Heart left ventricle (tissue), 16 donors: ENCODE data around the gene SLU7. TPM values are rescaled to one million over a fixed set of nuclear protein-coding genes. Genes with fewer than 3 reads are reported as not detected.

Experiments
- ATAC-seq, 4 donors: fragments of 200-7000 bp; cut with Tn5 transposase; one replicate each; pipeline ENCODE4 v1.9.1; 2020 to 2022; ENCODE audit warnings: moderate library complexity in 4 of 4, mild to moderate bottlenecking in 3 of 4, moderate number of reproducible peaks in 1 of 4
- DNase-seq, 5 donors: peaks; one replicate each; pipeline ENCODE4 v3.0.0-alpha.2; 2020
- H3K27ac ChIP-seq, 12 donors: fragments of 200-600 bp; sonication (generic) in 4 of 12; one replicate each; pipeline versions ENCODE4 v1.5.0 to v1.8.0; 2016 to 2022; ENCODE audit warnings: mild to moderate bottlenecking in 2 of 12
- H3K27me3 ChIP-seq, 9 donors: fragments of 200-600 bp; sonication (generic) in 2 of 9; one replicate each; pipeline versions ENCODE4 v1.5.1 to v1.8.0; 2016 to 2022; ENCODE audit warnings: mild to moderate bottlenecking in 3 of 9
- H3K36me3 ChIP-seq, 9 donors: fragments of 200-600 bp; sonication (generic) in 2 of 9; one replicate each; pipeline versions ENCODE4 v1.5.0 to v1.8.0; 2018 to 2022; ENCODE audit warnings: mild to moderate bottlenecking in 2 of 9
- H3K4me1 ChIP-seq, 12 donors: fragments of 200-600 bp; sonication (generic) in 4 of 12; one replicate each; pipeline versions ENCODE4 v1.5.0 to v1.8.0; 2016 to 2022; ENCODE audit warnings: mild to moderate bottlenecking in 3 of 12
- H3K4me3 ChIP-seq, 12 donors: fragments of 200-600 bp; sonication (generic) in 4 of 12; one replicate each; pipeline versions ENCODE4 v1.5.0 to v1.8.0; 2017 to 2022; ENCODE audit warnings: mild to moderate bottlenecking in 9 of 12, moderate library complexity in 4 of 12
- H3K9me3 ChIP-seq, 12 donors: fragments of 200-600 bp; sonication (generic) in 4 of 12; one replicate each; pipeline versions ENCODE4 v1.5.0 to v1.8.0; 2016 to 2022; ENCODE audit warnings: mild to moderate bottlenecking in 1 of 12
- POLR2A ChIP-seq, 2 donors: fragments of 450-650 bp; IDR thresholded peaks; one replicate each; pipeline ENCODE4 v1.6.1; 2017; ENCODE audit warnings: antibody characterized with exemption in 2 of 2, mild to moderate bottlenecking in 2 of 2, moderate library complexity in 2 of 2
- WGBS, 4 donors: extraction: QIAGEN DNeasy Blood & Tissue Kit in 2 of 4; methylation state at CpG; one replicate each; pipeline versions ENCODE4 v1.1.5 to v1.1.7; 2013 to 2018; 5-methylcytosine and 5-hydroxymethylcytosine counted together
- intact Hi-C, 10 donors: fragments of 100-400 bp; cut with DNase I; formaldehyde crosslinking; loops; one replicate each; pipeline versions ENCODE4 v1.11.1 to v1.14.2; 2022
- polyA plus RNA-seq, 2 donors: library from polyadenylated mRNA; stranded (reverse); fragments of 200-250 nt; gene quantifications; one replicate each; pipeline ENCODE4 v1.2.3, GENCODE V29; 2013
- total RNA-seq, 9 donors: library from RNA; depleted of rRNA in 2 of 9; stranded (reverse); fragments of >200 nt in 2 of 9; fragmentation: NEBNext Ultra II Directional in 3 of 9; extraction: Animal tissue kit (Norgen Biotek cat#: 25700) in 3 of 9; gene quantifications; one replicate each; pipeline versions ENCODE4 v1.1.0 to v1.2.4, GENCODE V29; 2016 to 2023
- TF ChIP-seq, protein P1 (sequence below), 12 donors: fragments of 200-600 bp; sonication (generic) in 4 of 12; IDR thresholded peaks; one replicate each; pipeline versions ENCODE4 v1.5.0 to v1.8.0; 2018 to 2022; ENCODE audit warnings: antibody characterized with exemption in 12 of 12, mild to moderate bottlenecking in 5 of 12
- donor health status: ischemic (EF 13 %, LVEDD 7.1; RV severe dilation, severe dysfunction).
- donor health status: healthy with polysubstance abuse.
- donor health status: DM: no; HTN: yes; CAD: no.
- donor health status: DM: no; HTN: no; CAD: no.
- donor health status: ischemic (EF 25% LVEDD 6.9; RV normal size, moderate dysfunction).
- donor health status: ischemic (EF 25% LVEDD 5.7; RV mildly dilated, moderate dysfunction).
- donor health status: healthy.
- donor health status: DM: yes; HTN: yes; CAD: no.
- donor health status: ischemic (EF 35%, LVEDD 5.7; RV mildly dilated, moderate dysfunction).
- donor health status: nonischemic (EF 11% LVEDD 7.7; RV severe dilation, severe dysfunction).
- donor health status: DM: yes; HTN: yes; CAD: no.
- donor health status: PGD.
- donor health status: ischemic (EF 29% LVEDD 5.4; RV normal size, mild dysfunction).
- donor health status: nonischemic (EF 23%, LVEDD 6.1; RV moderate dilation, normal function).

Gene SLU7
- total and polyA plus RNA-seq, 11 donors: 22.7 to 81.6 (median 44.0) TPM

DNA sequence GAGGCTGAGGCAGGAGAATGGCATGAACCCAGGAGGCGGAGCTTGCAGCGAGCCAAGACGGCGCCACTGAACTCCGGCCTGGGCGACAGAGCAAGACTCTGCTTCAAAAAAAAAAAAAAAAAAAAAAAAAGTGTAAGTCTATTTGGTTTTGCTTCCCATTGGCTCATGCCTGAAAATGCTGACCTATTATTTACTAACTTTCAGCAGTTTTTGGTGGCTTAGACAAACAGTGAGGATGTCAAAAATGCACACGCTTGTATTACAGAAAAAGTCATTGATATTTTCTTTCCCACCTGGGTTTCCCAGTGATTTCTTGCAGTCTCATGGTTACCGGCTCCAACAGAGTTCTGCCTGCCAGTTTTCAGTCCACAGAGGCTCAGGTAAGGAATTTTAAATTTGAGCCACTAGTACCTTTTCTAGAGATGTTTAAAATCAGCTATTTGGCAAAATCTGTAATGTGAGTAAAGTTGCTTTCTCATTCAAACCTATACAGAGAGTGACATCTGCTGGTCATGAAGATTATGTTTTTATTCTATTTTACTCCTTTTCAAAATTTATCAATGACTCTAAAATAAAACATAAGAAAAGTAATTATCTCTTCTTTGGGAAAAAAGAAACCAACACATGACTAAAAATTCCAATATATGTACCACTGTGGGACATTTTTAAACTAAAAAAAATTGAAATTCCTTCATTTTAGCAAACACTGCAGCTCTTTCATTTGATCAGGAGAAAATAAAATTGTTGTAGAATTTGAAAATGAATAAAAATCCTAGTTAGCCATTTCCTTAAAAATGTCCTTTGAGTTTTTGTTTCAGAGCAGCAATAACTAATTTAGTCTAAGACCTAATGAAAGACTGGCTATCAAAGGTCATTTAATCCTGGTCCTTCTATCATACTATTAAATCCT lies 27.8 kb downstream of the SLU7 start:
- Histone ChIP-seq H3K9me3 (peaks cover 0 to 19% (median 11%) of the 10 kb centered on the region in 12 donors), H3K27ac (no peak overlapping the region), H3K27me3 (no peaks in the 10 kb centered on the region), H3K36me3 (peaks cover 0 to 8% (median 0%) of the 10 kb centered on the region in 9 donors), H3K4me3 (no peak overlapping the region), H3K4me1 (peaks cover 0 to 14% (median 0%) of the 10 kb centered on the region in 12 donors)
- intact Hi-C loops: loop anchor here in 8 of 10 donors (2.0 to 10.0 kb wide), 6 partner anchors 46 to 374 kb away; partner anchors contain the start of gene PWWP2A (in 1 of the 8)
- WGBS, 4 donors: 70 to 82% (median 80%) methylated on average over 8 of the region's 8 CpGs
- no peak for TF ChIP-seq POLR2A (IDR thresholded peaks at IDR 0.05)
- TF ChIP-seq, protein P1, sequence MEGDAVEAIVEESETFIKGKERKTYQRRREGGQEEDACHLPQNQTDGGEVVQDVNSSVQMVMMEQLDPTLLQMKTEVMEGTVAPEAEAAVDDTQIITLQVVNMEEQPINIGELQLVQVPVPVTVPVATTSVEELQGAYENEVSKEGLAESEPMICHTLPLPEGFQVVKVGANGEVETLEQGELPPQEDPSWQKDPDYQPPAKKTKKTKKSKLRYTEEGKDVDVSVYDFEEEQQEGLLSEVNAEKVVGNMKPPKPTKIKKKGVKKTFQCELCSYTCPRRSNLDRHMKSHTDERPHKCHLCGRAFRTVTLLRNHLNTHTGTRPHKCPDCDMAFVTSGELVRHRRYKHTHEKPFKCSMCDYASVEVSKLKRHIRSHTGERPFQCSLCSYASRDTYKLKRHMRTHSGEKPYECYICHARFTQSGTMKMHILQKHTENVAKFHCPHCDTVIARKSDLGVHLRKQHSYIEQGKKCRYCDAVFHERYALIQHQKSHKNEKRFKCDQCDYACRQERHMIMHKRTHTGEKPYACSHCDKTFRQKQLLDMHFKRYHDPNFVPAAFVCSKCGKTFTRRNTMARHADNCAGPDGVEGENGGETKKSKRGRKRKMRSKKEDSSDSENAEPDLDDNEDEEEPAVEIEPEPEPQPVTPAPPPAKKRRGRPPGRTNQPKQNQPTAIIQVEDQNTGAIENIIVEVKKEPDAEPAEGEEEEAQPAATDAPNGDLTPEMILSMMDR (IDR thresholded peaks at IDR 0.05): peak; percentile 31 to 67 (median 53)
- DNase-seq (no peak), ATAC-seq (peak in 1 of 4 donors; percentile 30)

DNA sequence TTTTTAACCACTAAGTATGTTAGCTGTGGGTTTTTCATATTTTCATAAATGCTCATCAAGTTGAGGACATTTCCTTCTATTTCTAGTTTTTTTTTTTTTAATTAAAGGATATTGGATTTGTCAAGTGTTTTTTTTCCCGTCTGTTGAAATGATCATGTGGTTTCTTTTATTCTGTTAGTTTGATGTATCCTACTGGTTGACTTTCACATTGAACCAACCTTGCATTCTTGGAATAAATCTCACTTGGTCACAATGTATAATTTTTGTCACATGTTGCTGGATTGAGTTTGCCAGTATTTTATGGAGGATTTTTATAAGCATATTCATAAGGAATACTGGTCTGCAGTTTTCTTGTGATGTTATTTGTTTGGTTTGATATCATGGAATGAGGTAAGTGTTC lies 31.4 kb downstream of the SLU7 start:
- ATAC-seq: no peak
- intact Hi-C loops: loop anchor here in 5 of 10 donors (5.0 to 10.0 kb wide), 4 partner anchors 190 to 365 kb away; no protein-coding TSS in a partner anchor
- 92 to 100% (median 97%) methylated on average over 1 of the region's 1 CpG for WGBS, 4 donors

DNA sequence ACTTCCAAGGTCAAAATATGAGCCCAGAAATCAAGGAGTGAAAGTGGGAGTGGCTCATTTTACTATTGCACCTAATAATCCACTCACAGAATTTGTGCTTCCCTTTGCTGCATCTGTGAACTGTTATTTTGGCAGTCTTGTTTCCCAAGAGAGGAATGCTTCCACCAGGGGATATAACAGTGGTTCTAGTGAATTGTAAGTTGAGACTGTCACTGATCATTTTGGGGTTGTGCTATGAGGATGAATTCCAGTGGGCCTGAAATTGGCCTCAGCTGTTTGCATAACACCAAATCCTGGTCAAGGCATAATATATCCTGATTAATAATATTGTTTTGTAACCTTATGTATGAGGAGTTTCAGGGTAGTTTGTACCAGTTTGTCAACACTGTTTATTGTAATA lies 33.4 kb downstream of the SLU7 start:
- H3K4me3 ChIP-seq: no peak overlapping the region
- no peak for ATAC-seq
- H3K27me3 ChIP-seq: no peaks in the 10 kb centered on the region
- H3K4me1 ChIP-seq: no peaks in the 10 kb centered on the region
- TF ChIP-seq, protein P1 (IDR thresholded peaks at IDR 0.05): no peak
- no peak for TF ChIP-seq POLR2A (IDR thresholded peaks at IDR 0.05)
- intact Hi-C loops: loop anchor here in 5 of 10 donors (5.0 to 10.0 kb wide), 4 partner anchors 188 to 363 kb away; no protein-coding TSS in a partner anchor
- no peak overlapping the region for H3K27ac ChIP-seq
- peaks cover 0 to 19% (median 11%) of the 10 kb centered on the region in 12 donors for H3K9me3 ChIP-seq
- H3K36me3 ChIP-seq: peaks cover 0 to 6% (median 0%) of the 10 kb centered on the region in 9 donors
- DNase-seq: no peak

More for the DNA sequence above, 31.4 kb downstream of the SLU7 start:
- DNase-seq: no peak
- Histone ChIP-seq H3K27ac (no peak overlapping the region), H3K4me1 (peaks cover 0 to 3% (median 0%) of the 10 kb centered on the region in 12 donors), H3K4me3 (no peak overlapping the region), H3K36me3 (peaks cover 0 to 6% (median 0%) of the 10 kb centered on the region in 9 donors), H3K27me3 (no peaks in the 10 kb centered on the region), H3K9me3 (peaks cover 0 to 19% (median 11%) of the 10 kb centered on the region in 12 donors)
- TF ChIP-seq, protein P1 (IDR thresholded peaks at IDR 0.05): no peak
- no peak for TF ChIP-seq POLR2A (IDR thresholded peaks at IDR 0.05)

DNA sequence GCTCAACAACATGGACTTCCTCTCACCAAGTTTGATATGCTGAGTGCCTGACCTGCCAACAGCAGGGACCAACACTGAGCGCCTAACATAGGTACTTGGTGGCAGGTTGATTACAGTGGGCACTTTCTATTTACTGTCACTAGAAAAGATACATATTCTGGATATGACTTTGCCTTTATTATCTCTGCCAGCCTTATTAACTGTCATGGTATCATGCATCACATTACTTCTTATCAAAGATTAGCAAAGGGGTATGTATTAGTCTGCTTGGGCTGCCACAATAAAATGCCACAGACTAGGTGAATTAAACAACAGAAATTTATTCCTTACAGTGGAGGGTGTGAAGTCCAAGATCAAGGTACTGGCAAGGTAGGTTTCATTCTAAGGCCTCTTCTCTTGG lies 34.2 kb downstream of the SLU7 start:
- 93 to 100% (median 97%) methylated on average over 1 of the region's 1 CpG for WGBS, 4 donors

More for the DNA sequence above, 34.2 kb downstream of the SLU7 start:
- peaks cover 0 to 19% (median 11%) of the 10 kb centered on the region in 12 donors for H3K9me3 ChIP-seq
- no peaks in the 10 kb centered on the region for H3K27me3 ChIP-seq
- no peak for DNase-seq
- no peak overlapping the region for H3K4me3 ChIP-seq
- H3K27ac ChIP-seq: no peak overlapping the region
- TF ChIP-seq, protein P1 (IDR thresholded peaks at IDR 0.05): no peak
- TF ChIP-seq POLR2A (IDR thresholded peaks at IDR 0.05): no peak
- H3K36me3 ChIP-seq: peaks cover 0 to 6% (median 0%) of the 10 kb centered on the region in 9 donors
- intact Hi-C loops: loop anchor here in 5 of 10 donors (5.0 to 10.0 kb wide), 4 partner anchors 187 to 362 kb away; no protein-coding TSS in a partner anchor
- ATAC-seq: no peak
- peaks cover 0 to 5% (median 0%) of the 10 kb centered on the region in 12 donors for H3K4me1 ChIP-seq
